ENCODE data around the gene FNBP1L.

Gene FNBP1L

DNA sequence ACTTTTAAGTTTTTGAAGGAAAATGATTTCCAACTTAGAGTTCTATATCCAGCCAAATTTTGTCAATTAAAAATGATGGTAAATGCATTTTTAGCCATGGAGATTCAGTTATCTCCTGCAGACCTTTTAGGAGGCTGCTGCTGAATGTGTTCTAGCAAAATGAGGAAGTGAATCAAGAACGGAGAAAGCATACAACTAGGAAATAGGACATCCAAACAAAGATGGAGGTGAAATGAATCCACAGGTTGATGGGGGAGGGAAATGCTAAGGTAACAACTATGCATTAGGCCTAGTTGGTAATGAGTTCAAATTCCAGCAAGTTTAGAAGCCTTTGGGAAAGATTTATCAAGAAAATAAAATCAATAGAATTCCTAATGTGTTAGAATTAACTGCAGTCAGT is 80.5 kb downstream of the FNBP1L start:
- no peaks in the 10 kb centered on the region for H3F3A ChIP-seq (ENCODE audit: insufficient read depth, low read length)
- no peaks in the 10 kb centered on the region for H3K9me2 ChIP-seq (ENCODE audit: low read depth, low read length)
- H4K20me1 ChIP-seq (ENCODE audit: insufficient read depth, low read length): no peaks in the 10 kb centered on the region
- H3K27ac ChIP-seq (ENCODE audit: low read depth, low read length, poor library complexity, severe bottlenecking): no peak overlapping the region
- H3K9ac ChIP-seq (ENCODE audit: low read length): no peak overlapping the region
- no peak overlapping the region for H2AFZ ChIP-seq (ENCODE audit: low read length)
- no peaks in the 10 kb centered on the region for H3K79me2 ChIP-seq (ENCODE audit: insufficient read depth, low read length)
- no peaks in the 10 kb centered on the region for H3K4me1 ChIP-seq (ENCODE audit: insufficient read depth, low read length, severe bottlenecking)
- TF ChIP-seq, protein P1, sequence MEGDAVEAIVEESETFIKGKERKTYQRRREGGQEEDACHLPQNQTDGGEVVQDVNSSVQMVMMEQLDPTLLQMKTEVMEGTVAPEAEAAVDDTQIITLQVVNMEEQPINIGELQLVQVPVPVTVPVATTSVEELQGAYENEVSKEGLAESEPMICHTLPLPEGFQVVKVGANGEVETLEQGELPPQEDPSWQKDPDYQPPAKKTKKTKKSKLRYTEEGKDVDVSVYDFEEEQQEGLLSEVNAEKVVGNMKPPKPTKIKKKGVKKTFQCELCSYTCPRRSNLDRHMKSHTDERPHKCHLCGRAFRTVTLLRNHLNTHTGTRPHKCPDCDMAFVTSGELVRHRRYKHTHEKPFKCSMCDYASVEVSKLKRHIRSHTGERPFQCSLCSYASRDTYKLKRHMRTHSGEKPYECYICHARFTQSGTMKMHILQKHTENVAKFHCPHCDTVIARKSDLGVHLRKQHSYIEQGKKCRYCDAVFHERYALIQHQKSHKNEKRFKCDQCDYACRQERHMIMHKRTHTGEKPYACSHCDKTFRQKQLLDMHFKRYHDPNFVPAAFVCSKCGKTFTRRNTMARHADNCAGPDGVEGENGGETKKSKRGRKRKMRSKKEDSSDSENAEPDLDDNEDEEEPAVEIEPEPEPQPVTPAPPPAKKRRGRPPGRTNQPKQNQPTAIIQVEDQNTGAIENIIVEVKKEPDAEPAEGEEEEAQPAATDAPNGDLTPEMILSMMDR (IDR thresholded peaks at IDR 0.05; ENCODE audit: low read length): no peak
- TF ChIP-seq EZH2 (IDR thresholded peaks at IDR 0.05; ENCODE audit: borderline replicate concordance, low read length): no peak
- no peaks in the 10 kb centered on the region for H3K9me3 ChIP-seq (ENCODE audit: low read length)
- H3K4me3 ChIP-seq (ENCODE audit: low read depth, low read length, poor library complexity, severe bottlenecking): no peak overlapping the region
- no peaks in the 10 kb centered on the region for H3K27me3 ChIP-seq (ENCODE audit: insufficient read depth, low read length)
- no peak overlapping the region for H3K4me2 ChIP-seq (ENCODE audit: low read length)
- H3K36me3 ChIP-seq (ENCODE audit: insufficient read depth, low read length): no peaks in the 10 kb centered on the region

DNA sequence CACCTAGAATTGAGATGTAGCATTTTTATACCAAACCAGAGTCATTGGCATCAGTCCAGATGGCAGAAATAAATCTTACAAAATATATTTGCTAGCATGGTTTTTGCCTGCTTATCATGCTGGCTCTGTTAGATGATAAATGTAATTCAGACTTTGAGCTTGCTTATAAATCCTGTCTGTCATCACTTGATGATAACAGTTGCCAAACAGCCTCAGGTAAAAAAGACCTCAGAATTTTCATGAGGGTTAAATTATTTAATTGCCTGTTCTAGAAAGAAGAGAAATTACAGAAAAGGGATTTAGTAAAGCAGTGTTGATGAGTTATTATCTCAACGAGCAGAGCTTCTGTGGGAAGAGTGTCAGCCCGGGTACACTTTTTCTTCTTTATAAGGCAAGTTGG is 83.3 kb downstream of the FNBP1L start:
- H3K4me2 ChIP-seq (ENCODE audit: low read length): no peak overlapping the region
- no peaks in the 10 kb centered on the region for H3K36me3 ChIP-seq (ENCODE audit: insufficient read depth, low read length)
- no peaks in the 10 kb centered on the region for H3K9me2 ChIP-seq (ENCODE audit: low read depth, low read length)
- no peak overlapping the region for H3K9ac ChIP-seq (ENCODE audit: low read length)
- H3F3A ChIP-seq (ENCODE audit: insufficient read depth, low read length): no peaks in the 10 kb centered on the region
- no peaks in the 10 kb centered on the region for H3K27me3 ChIP-seq (ENCODE audit: insufficient read depth, low read length)
- no peak overlapping the region for H3K27ac ChIP-seq (ENCODE audit: low read depth, low read length, poor library complexity, severe bottlenecking)
- no peaks in the 10 kb centered on the region for H3K79me2 ChIP-seq (ENCODE audit: insufficient read depth, low read length)
- H3K9me3 ChIP-seq (ENCODE audit: low read length): no peaks in the 10 kb centered on the region
- H3K4me3 ChIP-seq (ENCODE audit: low read depth, low read length, poor library complexity, severe bottlenecking): no peak overlapping the region
- no peaks in the 10 kb centered on the region for H3K4me1 ChIP-seq (ENCODE audit: insufficient read depth, low read length, severe bottlenecking)
- no peak overlapping the region for H2AFZ ChIP-seq (ENCODE audit: low read length)
- H4K20me1 ChIP-seq (ENCODE audit: insufficient read depth, low read length): no peaks in the 10 kb centered on the region
- TF ChIP-seq, protein P1 (IDR thresholded peaks at IDR 0.05; ENCODE audit: low read length): no peak
- no peak for TF ChIP-seq EZH2 (IDR thresholded peaks at IDR 0.05; ENCODE audit: borderline replicate concordance, low read length)

DNA sequence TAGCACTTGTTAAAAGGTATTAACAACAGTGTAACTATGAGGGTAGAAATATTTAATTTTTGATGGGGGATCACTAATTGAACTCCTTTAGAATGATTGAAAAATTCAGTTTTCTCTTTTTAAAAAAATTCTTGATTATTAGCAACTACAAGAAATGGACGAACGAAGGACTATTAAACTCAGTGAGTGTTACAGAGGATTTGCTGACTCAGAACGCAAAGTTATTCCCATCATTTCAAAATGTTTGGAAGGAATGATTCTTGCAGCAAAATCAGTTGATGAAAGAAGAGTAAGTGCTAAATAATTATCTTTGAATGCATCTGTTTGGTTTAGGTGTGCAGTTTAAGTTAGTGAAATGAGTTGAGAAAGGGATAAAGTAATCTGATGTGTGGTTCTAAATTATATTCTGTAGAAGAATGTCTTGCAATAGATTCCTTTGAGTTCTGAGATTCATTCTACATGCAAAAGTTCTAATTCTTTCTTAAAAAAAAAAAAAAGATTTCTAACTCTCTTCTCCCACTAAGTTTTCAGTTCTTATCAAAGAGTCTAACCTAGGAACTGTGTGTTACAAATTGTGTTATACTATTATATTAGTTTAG is 85.0 kb downstream of the FNBP1L start:
- TF ChIP-seq, protein P1 (IDR thresholded peaks at IDR 0.05; ENCODE audit: low read length): no peak
- no peak for TF ChIP-seq EZH2 (IDR thresholded peaks at IDR 0.05; ENCODE audit: borderline replicate concordance, low read length)
- no peaks in the 10 kb centered on the region for H3K79me2 ChIP-seq (ENCODE audit: insufficient read depth, low read length)
- no peaks in the 10 kb centered on the region for H3F3A ChIP-seq (ENCODE audit: insufficient read depth, low read length)
- H3K9me3 ChIP-seq (ENCODE audit: low read length): no peaks in the 10 kb centered on the region
- no peaks in the 10 kb centered on the region for H3K4me1 ChIP-seq (ENCODE audit: insufficient read depth, low read length, severe bottlenecking)
- H3K27me3 ChIP-seq (ENCODE audit: insufficient read depth, low read length): no peaks in the 10 kb centered on the region
- H3K36me3 ChIP-seq (ENCODE audit: insufficient read depth, low read length): no peaks in the 10 kb centered on the region
- H3K9ac ChIP-seq (ENCODE audit: low read length): no peak overlapping the region
- H3K4me2 ChIP-seq (ENCODE audit: low read length): no peak overlapping the region
- no peaks in the 10 kb centered on the region for H3K9me2 ChIP-seq (ENCODE audit: low read depth, low read length)
- H2AFZ ChIP-seq (ENCODE audit: low read length): no peak overlapping the region
- H3K4me3 ChIP-seq (ENCODE audit: low read depth, low read length, poor library complexity, severe bottlenecking): no peak overlapping the region
- no peaks in the 10 kb centered on the region for H4K20me1 ChIP-seq (ENCODE audit: insufficient read depth, low read length)
- no peak overlapping the region for H3K27ac ChIP-seq (ENCODE audit: low read depth, low read length, poor library complexity, severe bottlenecking)
